ENCODE measurements around the gene TERT. TPM values are rescaled to one million over a fixed set of nuclear protein-coding genes. Genes with fewer than 3 reads are reported as not detected.
"Not testable (repeated sequence)": the region's sequence is repeated elsewhere in the genome, so short reads cannot be mapped to it uniquely, and the experiment has no call there.

Gene TERT
- polyA plus RNA-seq, 1 experiment, result not detected

- POLR2A ChIA-PET, result no interaction called here
Measured at GRCh38 chr5:1230551-1230950, 64.3 kb downstream of the TERT start.

GRCh38 chr5:1229822-1230221 lies 65.0 kb downstream of the TERT start:
- no peak for TF ChIP-seq CTCF (IDR thresholded peaks at IDR 0.05; ENCODE audit: insufficient read depth, low read depth, low read length)
- ChIA-PET POLR2A (no interaction called here), CTCF (interaction anchor here (0.6 kb wide), 1 partner anchor 1154 kb away, joined by 3 read pairs; no protein-coding TSS in a partner anchor)
- H3K4me3 ChIP-seq (ENCODE audit: low read depth, low read length), result no peak overlapping the region
- H3K36me3 ChIP-seq (ENCODE audit: control insufficient read depth, insufficient read depth, low read length), result no peaks in the 10 kb centered on the region
- peaks cover 2% of the 10 kb centered on the region for H3K27me3 ChIP-seq (ENCODE audit: control insufficient read depth, insufficient read depth, low read length)
- no peak for DNase-seq (ENCODE audit: low read depth)

More at GRCh38 chr5:1230551-1230950, 64.3 kb downstream of the TERT start:
- peaks cover 2% of the 10 kb centered on the region for H3K27me3 ChIP-seq (ENCODE audit: control insufficient read depth, insufficient read depth, low read length)
- CTCF ChIA-PET, result no interaction called here
- H3K4me3 ChIP-seq (ENCODE audit: low read depth, low read length), result no peak overlapping the region
- TF ChIP-seq CTCF (IDR thresholded peaks at IDR 0.05; ENCODE audit: insufficient read depth, low read depth, low read length), result no peak
- no peak for DNase-seq (ENCODE audit: low read depth)
- no peaks in the 10 kb centered on the region for H3K36me3 ChIP-seq (ENCODE audit: control insufficient read depth, insufficient read depth, low read length)

DNA sequence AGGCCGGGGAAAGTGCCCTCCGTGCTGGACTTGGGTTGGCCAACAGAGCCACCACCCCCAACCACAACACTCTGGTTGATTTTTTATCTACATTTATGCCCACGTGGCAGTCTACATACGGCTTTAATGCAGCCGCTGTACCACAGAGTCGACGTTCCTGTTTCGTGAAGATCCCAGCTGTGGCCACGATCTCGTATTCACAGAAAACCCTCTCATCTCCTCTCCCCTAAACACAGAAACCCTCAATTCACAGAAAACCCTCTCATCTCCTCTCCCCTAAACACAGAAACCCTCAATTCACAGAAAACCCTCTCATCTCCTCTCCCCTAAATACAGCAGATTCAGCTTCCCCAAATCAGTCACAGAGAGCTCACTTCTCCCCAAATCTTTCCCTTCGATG lies 65.8 kb downstream of the TERT start:
- DNase-seq (ENCODE audit: low read depth); H3K4me3 ChIP-seq (ENCODE audit: low read depth, low read length); H3K27me3 ChIP-seq (ENCODE audit: control insufficient read depth, insufficient read depth, low read length); H3K36me3 ChIP-seq (ENCODE audit: control insufficient read depth, insufficient read depth, low read length); POLR2A ChIA-PET; CTCF ChIA-PET: not testable (repeated sequence)

- H3K4me3 ChIP-seq (ENCODE audit: low read depth, low read length), result no peak overlapping the region
- no peak for DNase-seq (ENCODE audit: low read depth)
- no peaks in the 10 kb centered on the region for H3K36me3 ChIP-seq (ENCODE audit: control insufficient read depth, insufficient read depth, low read length)
- TF ChIP-seq CTCF (IDR thresholded peaks at IDR 0.05; ENCODE audit: insufficient read depth, low read depth, low read length), result no peak
- peaks cover 2% of the 10 kb centered on the region for H3K27me3 ChIP-seq (ENCODE audit: control insufficient read depth, insufficient read depth, low read length)
- POLR2A ChIA-PET, result no interaction called here
- CTCF ChIA-PET, result interaction anchor here (0.8 kb wide), 1 partner anchor 60 kb away, joined by 3 read pairs; no protein-coding TSS in a partner anchor
Measured at GRCh38 chr5:1228120-1228519, 66.7 kb downstream of the TERT start.

- H3K36me3 ChIP-seq (ENCODE audit: control insufficient read depth, insufficient read depth, low read length), result no peaks in the 10 kb centered on the region
- CTCF ChIA-PET, result interaction anchor here (0.8 kb wide), 1 partner anchor 60 kb away, joined by 3 read pairs; no protein-coding TSS in a partner anchor
- H3K4me3 ChIP-seq (ENCODE audit: low read depth, low read length), result no peak overlapping the region
- POLR2A ChIA-PET, result no interaction called here
- peaks cover 2% of the 10 kb centered on the region for H3K27me3 ChIP-seq (ENCODE audit: control insufficient read depth, insufficient read depth, low read length)
- TF ChIP-seq CTCF (IDR thresholded peaks at IDR 0.05; ENCODE audit: insufficient read depth, low read depth, low read length), result no peak
- peak; percentile 9 for DNase-seq (ENCODE audit: low read depth)
Measured at GRCh38 chr5:1227667-1228066, 67.2 kb downstream of the TERT start.

DNA sequence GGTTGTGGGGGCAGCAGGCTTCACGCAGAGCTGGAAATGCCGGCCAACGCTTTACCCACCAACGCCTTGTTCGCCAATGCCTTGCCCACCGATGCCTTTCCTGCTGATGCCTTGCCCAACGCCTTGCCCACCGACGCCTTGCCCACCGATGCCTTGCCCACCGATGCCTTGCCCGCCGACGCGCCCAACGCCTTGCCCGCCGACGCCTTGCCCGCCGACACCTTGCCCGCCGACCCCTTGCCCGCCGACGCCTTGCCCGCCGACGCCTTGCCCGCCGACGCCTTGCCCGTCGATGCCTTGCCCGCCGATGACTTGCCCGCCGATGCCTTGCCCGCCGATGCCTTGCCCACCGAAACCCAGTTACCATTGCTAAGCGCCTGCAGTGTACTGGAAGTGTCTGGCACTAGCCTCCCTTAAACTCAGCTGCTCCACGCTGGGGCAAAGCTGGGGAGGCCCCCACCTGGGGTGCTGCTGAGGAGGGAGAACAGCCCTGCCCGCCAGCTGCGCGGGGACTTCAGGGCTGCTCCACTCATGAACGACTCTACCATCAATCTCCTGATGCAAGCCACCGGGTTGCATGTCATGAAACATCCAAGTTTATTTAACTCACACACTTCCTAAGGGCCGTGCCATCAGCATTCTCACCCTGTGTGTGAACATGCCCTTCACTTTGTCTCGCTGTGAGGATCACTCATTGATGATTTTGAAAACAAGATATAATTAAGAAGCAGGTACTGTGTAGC lies 67.9 kb downstream of the TERT start:
- H3K27me3 ChIP-seq (ENCODE audit: control insufficient read depth, insufficient read depth, low read length), result peaks cover 2% of the 10 kb centered on the region
- no peak for TF ChIP-seq CTCF (IDR thresholded peaks at IDR 0.05; ENCODE audit: insufficient read depth, low read depth, low read length)
- CTCF ChIA-PET, result no interaction called here
- no peak for DNase-seq (ENCODE audit: low read depth)
- no peaks in the 10 kb centered on the region for H3K36me3 ChIP-seq (ENCODE audit: control insufficient read depth, insufficient read depth, low read length)
- no peak overlapping the region for H3K4me3 ChIP-seq (ENCODE audit: low read depth, low read length)
- POLR2A ChIA-PET, result no interaction called here

Data from BJ (cell line).